CD4-positive, alpha-beta T cell treated with Interleukin-4 for 4 hours (primary cell): ENCODE measurements around the gene OR14K1.
"Not testable (repeated sequence)": the region's sequence is repeated elsewhere in the genome, so short reads cannot be mapped to it uniquely, and the experiment has no call there.

Source experiments
- DNase-seq: peaks from one replicate; pipeline ENCODE4 v3.0.0-alpha.2; 2020

The OR14K1 gene, protein sequence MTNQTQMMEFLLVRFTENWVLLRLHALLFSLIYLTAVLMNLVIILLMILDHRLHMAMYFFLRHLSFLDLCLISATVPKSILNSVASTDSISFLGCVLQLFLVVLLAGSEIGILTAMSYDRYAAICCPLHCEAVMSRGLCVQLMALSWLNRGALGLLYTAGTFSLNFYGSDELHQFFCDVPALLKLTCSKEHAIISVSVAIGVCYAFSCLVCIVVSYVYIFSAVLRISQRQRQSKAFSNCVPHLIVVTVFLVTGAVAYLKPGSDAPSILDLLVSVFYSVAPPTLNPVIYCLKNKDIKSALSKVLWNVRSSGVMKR

DNA sequence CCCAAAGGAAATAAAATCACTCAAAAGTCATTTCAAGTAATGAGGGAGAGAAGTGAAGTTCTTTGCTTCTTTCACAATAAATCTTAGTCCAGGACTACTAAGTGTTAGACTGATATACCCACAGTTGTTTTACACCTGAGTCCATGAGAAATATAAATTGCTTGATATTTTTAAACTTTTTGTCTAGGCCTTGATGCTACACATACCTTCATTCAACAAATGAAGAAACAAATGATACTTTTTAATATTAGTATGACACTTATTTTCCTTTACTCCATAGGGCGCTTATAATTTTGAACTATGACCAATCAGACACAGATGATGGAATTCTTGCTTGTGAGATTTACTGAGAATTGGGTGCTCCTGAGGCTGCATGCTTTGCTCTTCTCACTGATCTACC is at the start of gene OR14K1:
OR14K1 (plus strand) TSS at position 301 of the 400 bp plus-strand sequence; CDS start at position 301, 0 bp downstream.
- no peak for DNase-seq

DNA sequence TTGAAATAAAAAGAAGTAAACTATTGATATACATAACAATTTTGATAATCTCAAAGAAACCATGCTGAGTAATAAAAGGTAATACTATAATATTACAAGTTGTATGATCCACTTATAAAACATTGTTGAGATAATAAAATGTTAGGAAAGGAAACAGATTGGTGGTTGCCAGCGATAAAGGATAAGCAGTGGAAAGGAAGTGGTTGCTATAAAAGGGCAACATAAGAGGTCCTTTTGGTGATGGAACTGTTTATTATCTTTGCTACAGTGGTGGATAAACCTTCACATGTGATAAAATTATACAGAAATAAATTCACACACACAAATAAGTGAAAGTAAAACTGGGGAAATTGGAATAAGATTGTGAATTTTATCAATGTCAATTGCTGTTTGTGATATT is 37.1 kb upstream of the OR14K1 start:
- no peak for DNase-seq

DNA sequence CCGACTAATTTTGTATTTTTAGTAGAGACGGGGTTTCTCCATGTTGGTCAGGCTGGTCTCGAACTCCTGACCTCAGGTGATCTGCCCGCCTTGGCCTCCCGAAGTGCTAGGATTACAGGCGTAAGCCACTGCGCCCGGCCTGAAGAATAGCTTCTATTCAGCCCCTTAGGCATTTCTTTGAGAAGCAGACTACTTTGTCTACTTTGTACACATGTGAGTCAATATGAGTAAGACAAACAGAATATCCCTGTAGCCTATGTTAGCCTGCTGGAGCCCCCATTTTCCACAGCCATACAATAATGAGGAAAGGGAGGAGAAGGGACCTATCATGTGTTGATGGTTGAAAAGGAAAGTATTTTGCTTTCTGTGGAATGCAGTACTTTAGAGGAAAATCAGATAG is 27.7 kb upstream of the OR14K1 start:
- not testable (repeated sequence) for DNase-seq

DNA sequence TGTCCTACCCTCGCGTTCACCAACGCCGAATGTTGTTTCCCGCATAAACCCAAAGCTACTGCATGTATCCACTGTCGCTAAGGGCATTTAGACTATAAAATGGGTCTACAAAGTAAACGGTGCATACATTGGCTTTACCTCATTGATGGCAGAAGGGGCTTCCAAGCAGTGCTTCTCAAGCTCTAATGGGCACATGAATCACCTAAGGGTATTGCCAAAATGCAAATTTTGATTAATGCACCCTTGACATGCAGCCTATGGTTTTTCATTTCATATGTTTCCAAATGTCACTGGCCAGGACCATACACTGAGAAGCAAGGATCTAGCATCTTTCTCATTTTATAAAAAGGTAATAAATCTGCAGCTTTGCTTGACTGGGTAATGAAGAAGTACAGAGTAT is 24.7 kb upstream of the OR14K1 start:
- DNase-seq: no peak

DNA sequence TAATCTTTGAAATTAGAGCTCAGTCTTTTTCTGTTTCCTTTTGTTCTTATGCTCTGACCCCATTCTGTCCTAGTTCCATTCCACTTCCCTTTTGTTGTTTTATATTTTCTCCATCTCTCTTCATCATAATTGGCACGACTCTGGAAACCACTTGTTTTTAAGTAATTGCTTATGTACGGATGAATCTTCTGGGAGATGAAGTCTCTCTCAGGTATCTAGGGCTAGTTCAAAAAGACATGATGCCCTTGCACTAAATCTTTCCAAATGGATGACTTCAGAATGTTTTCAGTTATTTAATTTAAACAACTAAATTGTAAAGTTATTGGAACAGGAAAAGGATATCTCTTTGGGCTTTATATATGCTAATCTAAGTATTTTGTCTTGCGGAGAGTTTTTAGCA is 21.9 kb upstream of the OR14K1 start, which contains the start of gene OR6F1:
OR6F1 (minus strand) TSS at position 101 of the 400 bp plus-strand sequence. CDS start 3,891 bp downstream, outside the sequence.
- DNase-seq: no peak

DNA sequence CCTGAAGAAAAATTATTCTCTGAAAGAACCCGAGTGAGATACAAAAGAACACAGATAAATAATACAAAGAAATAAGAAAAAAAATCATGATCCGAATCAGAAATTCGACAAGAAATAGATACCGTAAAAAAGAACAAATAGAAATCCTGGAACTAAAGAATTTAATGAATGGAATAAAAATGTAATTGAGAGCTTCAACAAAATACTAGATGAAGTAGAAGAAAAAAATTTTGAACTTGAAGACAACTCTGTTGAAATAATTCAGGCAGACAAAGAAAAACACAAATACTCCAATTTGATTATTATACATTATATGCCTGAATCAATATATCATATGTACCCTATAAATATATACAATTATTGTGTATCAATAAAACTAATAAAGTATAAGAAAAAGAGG is 17.2 kb upstream of the OR14K1 start:
- DNase-seq: no peak

DNA sequence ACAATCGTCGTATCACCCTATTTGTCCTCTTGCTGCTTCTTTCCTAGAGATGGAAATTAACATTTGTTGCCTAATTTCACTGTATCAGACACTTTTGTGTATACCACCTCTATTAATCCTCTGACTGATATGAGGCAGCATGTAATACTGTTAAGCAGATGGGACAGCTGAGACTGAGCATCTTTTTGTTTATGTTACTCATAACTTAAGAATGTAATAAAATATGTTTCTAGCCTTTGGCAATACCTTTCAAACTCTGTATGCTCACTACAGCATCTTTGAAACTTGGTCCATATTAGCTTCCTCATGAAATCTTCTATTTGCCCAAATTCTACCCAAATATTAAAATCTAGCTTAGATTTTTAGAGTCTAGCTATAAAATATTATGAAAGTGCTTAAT is 2.3 kb downstream of the OR14K1 start:
- DNase-seq: no peak

DNA sequence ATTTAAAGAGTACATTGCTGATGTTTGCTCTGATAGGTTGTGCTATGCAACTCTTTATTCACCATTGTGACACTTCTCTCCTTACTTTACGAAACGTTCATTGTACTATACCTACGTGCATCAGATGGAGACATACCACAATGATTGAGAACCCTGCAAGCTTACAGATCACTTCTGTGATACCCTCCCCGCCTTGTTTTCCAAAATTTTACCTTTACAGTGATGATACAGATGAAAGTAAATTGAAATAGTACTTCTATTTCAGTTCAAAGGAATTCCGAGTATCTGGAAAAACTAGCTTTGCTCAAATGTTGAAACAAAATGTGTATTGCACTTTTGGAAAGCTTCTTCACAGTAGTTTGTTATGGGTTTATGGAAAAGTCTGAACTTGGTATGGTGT is 3.3 kb downstream of the OR14K1 start:
- DNase-seq: no peak

DNA sequence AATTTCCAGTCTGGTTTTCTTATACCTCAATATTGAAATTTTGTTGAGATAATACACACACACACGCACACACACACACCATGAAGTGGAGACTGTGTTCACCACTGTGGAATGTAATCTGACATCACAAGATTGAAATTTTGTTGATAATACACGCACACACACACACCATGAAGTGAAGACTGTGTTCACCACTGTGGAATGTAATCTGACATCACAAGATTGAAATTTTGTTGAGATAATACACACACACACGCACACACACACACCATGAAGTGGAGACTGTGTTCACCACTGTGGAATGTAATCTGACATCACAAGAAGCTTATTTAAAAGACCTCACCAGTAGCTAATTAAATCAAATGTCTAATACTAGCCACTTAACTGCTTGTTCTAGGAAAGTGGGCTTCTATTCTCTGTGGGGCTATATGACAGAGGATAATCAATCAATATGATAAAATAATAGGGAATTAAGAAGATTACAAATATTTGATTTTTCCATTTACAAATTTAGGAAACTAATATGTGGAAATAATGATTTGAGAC is 3.9 kb downstream of the OR14K1 start:
- not testable (repeated sequence) for DNase-seq

DNA sequence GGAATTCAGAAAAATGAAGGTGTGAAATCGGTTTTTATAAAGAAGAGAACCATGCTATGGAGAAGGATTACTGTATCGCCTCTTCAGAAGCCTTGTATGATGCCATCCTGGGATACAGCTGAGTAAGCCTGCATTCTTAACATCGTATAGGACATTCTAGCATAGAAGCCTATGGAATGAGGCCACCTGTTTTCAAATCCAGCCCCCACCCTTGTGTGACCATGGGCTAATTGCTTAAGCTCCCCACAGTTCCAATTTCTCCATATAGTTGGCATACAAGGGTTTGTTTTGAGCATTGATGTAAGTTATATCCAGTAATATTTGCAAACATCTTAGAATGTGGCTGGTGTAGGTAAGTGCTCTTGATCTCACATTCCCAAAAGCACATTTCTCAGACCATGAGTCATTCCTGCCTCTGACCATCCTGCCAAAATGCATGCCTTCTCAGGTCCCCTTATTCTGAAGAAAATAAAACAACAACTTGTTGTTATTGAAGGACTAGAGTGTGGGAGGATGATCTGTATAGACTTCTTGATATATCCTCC is 8.0 kb downstream of the OR14K1 start:
- DNase-seq: no peak

DNA sequence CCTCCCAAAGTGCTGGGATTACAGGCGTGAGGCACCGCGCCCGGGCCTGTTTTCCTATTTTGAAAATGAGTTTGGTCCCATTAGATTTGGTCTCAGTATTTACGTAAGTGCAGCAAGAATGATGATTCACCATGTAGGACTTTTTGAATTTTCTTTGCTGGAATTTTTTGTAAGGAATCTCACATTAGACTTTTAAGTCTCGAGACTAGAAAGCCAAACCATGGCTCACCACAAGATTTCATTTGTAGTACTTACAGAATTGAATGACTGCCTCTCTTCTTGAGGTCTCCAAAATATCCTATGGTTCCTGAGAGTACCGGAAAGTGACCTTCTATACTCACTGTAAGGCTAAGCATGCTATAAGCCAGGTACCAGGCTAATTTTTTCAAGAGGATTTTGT is 9.2 kb downstream of the OR14K1 start:
- no peak for DNase-seq

DNA sequence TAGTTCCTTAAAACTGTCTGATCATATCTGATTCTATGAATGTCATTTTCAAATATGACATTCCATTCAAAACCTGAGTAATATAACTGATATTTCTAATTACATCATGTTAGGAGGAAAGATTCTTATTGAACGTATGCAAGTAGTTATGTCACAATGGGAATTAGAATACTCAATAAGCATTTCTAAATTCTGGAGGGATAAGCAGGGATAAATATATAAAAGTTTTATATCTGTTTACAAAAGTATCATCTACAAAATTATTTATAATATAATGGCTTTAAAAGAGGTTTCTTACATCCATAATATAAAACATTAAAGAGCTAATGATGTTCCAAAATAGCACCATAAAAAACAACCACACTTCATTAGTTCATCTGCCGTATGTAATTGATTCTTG is 9.6 kb downstream of the OR14K1 start, which contains the start of gene OR14A2:
OR14A2 (minus strand) TSS at position 101 of the 400 bp plus-strand sequence.
- no peak for DNase-seq

DNA sequence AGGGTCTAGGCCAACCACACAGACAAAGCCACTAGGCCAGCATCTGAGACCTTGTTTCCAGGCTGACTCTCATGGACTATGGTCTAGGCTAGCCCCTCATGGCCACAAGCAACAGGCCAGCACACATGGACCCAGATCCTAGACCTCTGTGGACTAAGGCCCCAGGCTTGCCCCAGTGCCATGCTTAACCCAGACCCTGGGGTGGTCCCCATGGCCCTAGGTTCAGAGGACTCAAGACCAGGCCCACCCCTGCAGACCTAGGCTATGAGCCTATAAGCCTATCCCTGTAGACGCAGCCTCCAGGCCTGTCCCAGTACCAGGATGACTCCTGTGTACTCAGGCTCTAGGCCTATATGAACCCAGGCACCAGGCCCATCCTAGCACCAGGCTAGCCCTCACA is 11.5 kb downstream of the OR14K1 start:
- DNase-seq: no peak

DNA sequence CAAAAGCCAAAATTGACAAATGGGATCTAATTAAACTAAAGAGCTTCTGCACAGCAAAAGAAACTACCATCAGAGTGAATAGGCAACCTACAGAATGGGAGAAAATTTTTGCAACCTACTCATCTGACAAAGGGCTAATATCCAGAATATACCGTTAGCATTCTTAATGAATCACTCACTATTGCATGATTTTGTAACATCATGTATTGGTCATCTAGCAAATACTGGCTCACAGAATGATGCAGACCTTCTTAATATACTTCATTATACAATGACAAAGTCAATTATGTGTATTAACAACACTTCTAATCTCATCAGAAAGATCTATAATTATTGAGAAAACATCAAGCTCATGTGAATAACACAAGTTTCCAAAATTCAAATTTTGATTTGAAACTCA is 15.9 kb downstream of the OR14K1 start:
- DNase-seq: not testable (repeated sequence)

DNA sequence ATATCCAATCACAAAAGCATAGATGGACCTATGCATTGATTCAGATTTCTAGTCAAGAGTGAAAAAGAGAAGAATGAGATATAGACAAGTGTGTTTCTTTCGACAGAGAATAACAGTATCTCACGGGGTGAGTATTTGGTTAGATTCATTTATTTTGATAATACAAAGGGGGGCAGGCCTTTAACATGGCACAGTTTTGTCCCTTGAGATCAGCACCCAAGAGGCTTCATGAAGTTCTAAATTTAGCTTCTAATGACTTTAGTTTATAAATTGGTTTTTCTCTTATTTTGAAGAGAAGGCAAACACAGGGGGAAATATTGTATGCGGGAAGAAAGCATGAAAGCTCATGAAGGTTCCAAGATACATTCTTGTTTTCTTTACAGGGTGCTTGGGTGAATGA is 22.0 kb downstream of the OR14K1 start, which contains the start of gene OR1C1:
OR1C1 (minus strand) TSS at position 101 of the 400 bp plus-strand sequence. CDS start 2,150 bp downstream, outside the sequence.
- no peak for DNase-seq

DNA sequence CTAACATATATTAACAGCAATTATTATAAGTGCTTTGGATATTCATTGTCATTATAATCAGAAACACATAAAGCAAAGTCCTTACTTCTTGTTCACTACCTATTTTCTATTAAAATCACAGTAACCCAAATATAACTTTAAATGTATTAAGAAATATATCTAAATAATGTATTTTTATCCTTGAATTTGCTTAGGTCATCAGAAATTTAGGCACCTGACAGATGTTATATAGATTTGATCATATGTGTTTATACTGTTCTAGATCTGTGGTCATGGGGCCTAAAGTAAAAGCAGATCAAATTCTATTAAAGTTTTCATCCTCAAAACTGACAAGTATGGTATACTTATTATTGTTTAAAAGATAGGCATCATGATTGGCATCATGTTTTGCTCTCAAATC is 31.2 kb downstream of the OR14K1 start:
- no peak for DNase-seq
